HL-60 (cell line): Measurements from ENCODE around the gene POTEF.

Source experiments
- CTCF ChIP-seq: IDR thresholded peaks from one replicate; pipeline ENCODE4 v1.5.1; 2011; ENCODE audit warnings: low read length, control low read depth, inconsistent platforms; ENCODE audit not compliant: insufficient read depth
- POLR2AphosphoS5 ChIP-seq: IDR thresholded peaks from 2 replicates; pipeline ENCODE4 v1.6.1; 2012; ENCODE audit warnings: low read depth
- SPI1 ChIP-seq: IDR thresholded peaks from 2 replicates; pipeline ENCODE4 v1.6.1; 2012; ENCODE audit warnings: low read depth, mild to moderate bottlenecking, borderline replicate concordance

DNA sequence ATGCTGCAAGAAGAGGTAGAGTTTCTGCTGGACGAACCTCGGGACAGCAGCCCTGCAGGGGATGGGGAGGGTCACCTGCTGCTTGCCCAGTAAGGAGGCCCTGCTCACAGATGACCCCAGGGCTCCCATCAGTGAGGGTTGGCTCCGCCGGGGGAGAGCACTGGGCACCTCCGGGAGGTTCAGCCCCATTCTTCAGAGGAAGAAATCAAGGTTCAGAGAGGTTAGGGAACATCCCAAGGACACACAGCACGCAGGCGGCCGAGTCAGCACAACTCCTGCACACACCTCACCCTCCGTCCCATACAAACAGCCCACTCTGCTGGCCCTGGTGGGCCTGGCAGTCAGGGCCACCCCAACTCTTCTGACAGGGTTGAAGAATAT is 27.6 kb upstream of the POTEF start:
- TF ChIP-seq CTCF, result no peak
- no peak for TF ChIP-seq POLR2AphosphoS5
- no peak for TF ChIP-seq SPI1
